Renal pelvis (tissue), 4 donors: ENCODE results near the gene COL6A3. TPM values are rescaled to one million over a fixed set of nuclear protein-coding genes. Genes with fewer than 3 reads are reported as not detected.

Source experiments
- DNase-seq: peaks from one replicate; pipeline ENCODE4 v3.0.0-alpha.2; 2013
- polyA plus RNA-seq, 3 donors: library from polyadenylated mRNA; unstranded; fragments of 120-200 nt; gene quantifications; one replicate each; pipeline ENCODE4 v1.2.1, GENCODE V29; 2013; ENCODE audit not compliant: insufficient read length in 3 of 3

COL6A3 gene
- polyA plus RNA-seq, 3 donors, result 184 to 262 (median 257) TPM

DNA sequence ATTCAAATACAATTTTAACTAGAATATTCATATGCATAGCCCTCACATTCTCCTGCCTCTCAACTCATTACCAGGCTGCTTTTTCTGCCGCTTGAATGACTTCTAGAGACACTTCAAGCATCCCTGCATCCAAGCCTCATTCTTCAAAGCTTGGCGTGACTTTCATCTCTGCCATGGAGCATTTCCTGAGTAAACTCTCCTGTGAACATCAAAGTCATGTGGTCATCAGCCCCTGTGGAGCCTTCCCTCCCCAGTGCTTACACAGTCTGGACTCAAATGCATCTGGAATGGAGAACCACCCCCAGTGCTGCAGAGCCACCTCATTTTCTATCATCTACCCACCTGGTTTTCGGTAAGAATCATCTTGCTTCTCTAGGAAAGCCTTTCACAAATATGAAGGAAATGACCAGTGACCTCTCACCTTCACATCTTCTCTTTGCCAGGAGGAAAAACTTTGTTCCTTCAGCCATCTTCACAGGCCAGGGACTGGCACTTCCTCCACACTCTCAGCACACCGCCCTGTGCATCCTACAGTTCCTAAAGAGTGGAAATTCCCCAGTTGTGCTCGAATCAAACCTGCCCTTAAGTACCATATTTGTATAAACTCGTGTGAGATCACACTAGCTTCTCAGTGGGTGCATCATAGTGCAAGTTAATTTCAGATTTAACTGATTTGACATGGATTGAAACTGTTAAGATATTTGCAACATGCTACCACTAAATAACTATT is 116.4 kb downstream of the COL6A3 start:
- no peak for DNase-seq

DNA sequence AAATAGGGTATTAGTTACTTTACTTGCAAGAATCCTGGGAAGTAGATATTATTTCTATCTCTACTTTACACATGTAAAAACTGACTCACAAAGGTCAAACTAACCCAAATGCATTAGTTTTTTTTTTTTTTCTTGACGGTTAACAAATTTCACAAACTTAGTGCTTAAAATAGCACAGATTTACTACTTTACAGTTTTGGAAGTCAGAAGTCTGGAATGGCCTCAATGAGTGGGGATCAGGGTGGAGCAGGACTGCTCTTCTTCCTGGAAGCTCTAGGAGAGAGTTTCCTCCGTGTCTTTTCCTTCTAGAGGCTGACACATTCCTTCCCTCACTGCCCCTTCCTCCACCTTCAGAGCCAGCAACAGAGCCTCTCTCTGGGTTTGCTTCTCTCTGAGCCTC is 117.2 kb downstream of the COL6A3 start:
- no peak for DNase-seq

- DNase-seq, result no peak
Measured at GRCh38 chr2:237295889-237296480, 118.0 kb downstream of the COL6A3 start.

DNA sequence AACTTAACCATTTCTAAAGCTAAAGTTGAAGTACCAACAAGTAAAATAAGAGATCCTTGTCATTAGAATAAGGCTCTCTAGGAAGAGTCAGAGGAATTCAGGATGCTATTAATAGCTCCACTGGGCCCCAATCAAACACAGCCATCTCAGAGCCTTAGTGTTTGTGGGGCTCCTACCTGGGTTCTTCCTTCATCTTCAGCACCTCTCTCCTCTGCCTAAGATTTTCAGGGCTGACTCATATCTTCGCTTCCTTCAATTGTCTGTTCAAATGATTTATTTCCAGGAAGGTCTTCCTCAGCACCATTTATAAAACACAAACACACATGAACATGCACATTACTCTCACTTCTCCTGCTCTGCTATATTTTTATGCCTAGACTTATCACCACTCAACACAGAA is 119.5 kb downstream of the COL6A3 start:
- no peak for DNase-seq

DNA sequence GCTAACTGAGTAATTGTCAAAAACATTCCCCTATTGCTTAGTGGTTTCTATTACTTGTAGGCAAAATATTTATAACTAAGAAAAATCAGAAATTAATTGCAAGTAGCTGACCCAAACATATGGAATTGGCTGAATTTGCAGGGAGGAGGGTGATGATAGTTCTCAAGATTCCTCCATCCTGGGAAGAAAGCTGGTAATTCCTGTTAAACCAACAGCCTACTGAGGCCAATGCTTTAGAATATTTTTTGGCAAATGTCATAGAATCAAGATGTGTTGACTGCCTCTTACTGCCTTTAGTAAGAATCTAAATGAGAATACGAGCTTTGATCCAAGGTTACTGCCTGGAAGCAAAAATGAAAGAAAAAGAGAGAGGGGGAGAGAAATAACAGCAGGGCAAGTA is 120.0 kb downstream of the COL6A3 start:
- no peak for DNase-seq

DNA sequence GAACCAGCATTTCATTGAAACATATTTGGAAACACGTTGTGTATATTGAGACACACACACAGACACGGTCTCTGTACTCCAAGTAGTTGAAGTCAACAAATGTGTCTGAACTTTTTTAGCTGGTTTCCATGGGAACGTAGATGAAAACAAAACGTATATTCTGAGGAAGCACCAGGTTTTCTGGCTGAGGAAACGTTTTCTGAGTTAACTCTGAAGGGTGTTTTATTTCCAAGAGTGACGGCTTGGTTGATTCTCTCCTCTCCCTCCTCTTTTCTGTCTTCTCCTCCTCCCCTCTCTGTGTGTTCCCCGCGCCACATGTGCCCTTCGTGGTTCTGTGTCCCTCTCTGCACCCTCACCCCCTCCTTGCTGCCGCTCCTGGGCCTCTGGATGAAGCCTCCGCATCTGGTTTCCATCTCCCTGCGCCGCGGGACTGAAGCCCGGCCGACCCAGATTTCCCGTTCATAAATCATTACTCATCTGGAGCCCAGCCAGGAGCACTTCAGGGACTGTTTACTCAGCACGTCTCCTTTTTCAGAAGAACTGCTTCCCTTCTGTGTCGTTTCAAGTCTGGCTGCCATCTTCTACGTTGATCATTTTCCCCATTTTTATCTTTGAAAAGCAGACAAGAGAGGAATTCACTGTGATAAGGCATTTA is 122.7 kb downstream of the COL6A3 start:
- peak; percentile 98 for DNase-seq

GRCh38 chr2:237290261-237290660 is 123.7 kb downstream of the COL6A3 start:
- no peak for DNase-seq

- DNase-seq, result no peak
Measured at GRCh38 chr2:237289139-237289538, 124.8 kb downstream of the COL6A3 start.

GRCh38 chr2:237287872-237288271 is 126.1 kb downstream of the COL6A3 start:
- DNase-seq, result no peak

DNA sequence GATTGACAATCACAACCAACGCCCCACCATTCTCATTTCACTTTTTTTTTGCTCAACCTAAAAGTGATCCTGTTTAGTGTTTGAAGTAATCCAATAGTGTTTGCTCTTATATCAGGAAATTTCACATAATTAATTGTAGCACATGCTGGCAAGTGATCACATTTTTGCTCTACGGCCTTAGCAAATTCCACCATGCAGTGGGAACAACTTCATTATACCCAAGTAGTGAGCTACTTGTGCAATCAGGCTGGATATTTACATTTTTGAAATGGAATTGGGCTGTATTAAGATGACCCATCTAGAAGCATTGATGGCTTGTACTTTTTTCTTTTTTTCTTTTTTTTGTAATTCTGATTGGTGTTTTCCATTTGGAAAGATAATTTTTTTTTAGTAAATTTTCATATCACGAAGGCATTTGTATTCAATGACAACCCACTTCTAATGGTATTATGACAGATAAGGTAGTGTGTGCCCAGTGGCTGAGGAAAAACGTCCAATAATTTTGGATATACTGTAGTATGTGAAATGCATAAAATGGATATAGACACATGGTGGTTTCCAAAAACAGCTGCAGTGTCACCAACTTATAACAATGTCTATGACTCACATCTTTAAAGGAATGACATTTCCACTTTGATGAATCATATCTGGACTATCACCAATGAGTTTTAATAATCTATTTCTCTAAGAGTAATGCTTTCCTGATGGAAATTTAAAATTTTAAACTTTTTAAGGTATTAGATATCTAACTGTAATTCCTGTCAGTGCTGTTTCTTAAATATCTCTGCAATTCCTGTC is 130.6 kb downstream of the COL6A3 start:
- no peak for DNase-seq

- no peak for DNase-seq
Measured at GRCh38 chr2:237282568-237283128, 131.3 kb downstream of the COL6A3 start.

- no peak for DNase-seq
Measured at GRCh38 chr2:237281836-237282306, 132.1 kb downstream of the COL6A3 start.

GRCh38 chr2:237280939-237281338 is 133.0 kb downstream of the COL6A3 start:
- DNase-seq, result no peak

DNA sequence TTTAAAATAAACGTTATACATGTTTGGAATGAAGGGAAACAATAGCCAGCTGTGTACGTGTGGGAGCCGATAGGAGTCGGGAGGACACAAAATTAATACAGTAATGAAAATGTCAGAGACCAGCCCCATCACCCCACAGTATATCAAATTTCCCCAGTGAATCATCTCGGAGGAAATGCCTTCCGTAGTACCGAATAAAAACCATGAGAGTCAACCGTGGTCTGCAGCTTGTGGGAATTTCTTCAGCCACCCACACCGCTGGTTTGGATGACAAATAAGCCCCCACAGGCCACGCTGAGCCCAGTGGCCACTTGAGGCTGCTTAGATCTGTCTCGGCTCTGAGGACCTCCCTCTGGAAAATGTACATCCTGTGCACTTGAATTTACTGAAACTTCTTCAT is 133.7 kb downstream of the COL6A3 start:
- peak; percentile 80 for DNase-seq

DNA sequence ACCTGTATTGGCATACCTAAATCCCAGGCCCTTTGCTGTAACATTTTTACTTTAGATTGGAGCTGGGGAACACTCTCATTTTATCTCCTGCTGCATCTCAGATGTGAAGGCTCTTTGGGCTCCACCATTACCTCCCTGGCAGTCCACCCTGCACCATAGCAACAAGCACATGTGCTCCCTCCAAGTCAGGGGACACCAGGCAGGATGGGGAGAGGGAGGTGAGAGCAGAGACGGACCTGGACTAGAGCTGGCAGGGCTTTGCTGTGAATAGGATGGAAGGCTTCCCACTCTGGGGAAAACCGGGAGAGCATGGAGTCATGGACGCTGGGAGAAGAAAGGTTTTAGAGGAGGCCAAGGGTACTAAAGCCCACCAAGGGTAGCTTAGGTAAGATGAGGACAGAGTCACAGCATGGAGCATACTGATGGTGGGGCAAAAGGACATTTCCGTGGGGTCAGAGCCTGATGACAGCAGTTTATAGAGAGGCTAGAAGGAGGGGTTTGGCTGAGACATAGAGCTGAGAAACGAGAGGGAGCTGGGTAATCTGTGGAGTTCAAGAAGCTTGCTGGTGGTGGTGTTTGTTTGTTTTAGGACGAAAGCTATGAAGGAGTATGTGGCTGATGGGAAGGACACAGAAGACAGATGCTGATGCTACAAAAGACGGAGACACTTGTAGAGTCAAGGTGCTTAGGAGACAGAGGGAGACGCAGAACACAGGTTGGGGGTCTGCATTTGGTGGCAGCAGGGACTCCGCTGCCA is 134.8 kb downstream of the COL6A3 start:
- no peak for DNase-seq

- no peak for DNase-seq
Measured at GRCh38 chr2:237278568-237278967, 135.4 kb downstream of the COL6A3 start.

DNA sequence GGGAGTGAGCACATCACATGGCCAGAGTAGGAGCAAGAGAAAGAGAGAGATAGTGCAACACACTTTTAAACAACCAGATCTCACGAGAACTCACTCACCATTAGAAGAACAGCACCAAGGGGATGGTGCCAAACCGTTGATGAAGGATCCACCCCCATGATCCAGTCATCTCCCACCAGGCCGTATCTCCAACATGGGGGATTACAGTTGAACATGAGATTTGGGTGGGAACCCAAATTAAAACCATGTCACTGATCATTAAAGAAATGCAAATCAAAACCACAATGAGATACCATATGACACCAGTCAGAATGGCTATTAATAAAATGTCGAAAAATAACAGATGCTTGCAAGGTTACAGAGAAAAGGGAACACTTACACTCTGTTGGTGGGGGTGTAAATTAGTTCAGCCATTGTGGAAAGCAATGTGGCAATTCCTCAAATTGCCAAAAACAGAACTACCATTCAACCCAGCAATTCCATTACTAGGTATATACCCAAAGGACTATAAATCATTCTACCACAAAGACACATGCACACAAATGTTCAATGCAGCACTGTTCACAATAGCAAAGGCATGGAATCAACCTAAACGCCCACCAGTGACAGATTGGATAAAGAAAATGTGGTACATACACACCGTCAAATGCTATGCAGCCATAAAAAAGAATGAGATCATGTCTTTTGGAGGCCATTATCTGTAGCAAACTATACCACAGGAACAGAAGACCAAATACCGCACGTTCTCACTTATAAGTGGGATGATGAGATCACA is 137.1 kb downstream of the COL6A3 start:
- DNase-seq, result no peak
